Lung (tissue), 12 donors: ENCODE results near the gene MYBPH. TPM values are rescaled to one million over a fixed set of nuclear protein-coding genes. Genes with fewer than 3 reads are reported as not detected.
A peak's percentile ranks its signal among the peaks of the same experiment; 100 is the strongest.

Experiments
- ATAC-seq: fragments of 200-7000 bp; cut with Tn5 transposase; one replicate; pipeline ENCODE4 v1.9.1; 2020; ENCODE audit warnings: moderate number of reproducible peaks; ENCODE audit not compliant: insufficient read depth, low FRiP score
- DNase-seq, 3 donors: peaks; one replicate each; pipeline ENCODE4 v3.0.0-alpha.2; 2013 to 2017
- H3K27ac ChIP-seq, 2 donors: one replicate each; pipeline ENCODE4 v1.5.1; 2013; ENCODE audit warnings: mild to moderate bottlenecking in 2 of 2, moderate library complexity in 2 of 2, control low read depth in 1 of 2, inconsistent platforms in 1 of 2, low read depth in 1 of 2, low read length in 1 of 2
- H3K27me3 ChIP-seq, 3 donors: one replicate each; pipeline ENCODE4 v1.5.1; 2013; ENCODE audit warnings: low read length in 2 of 3; ENCODE audit not compliant: control insufficient read depth in 3 of 3, insufficient read depth in 3 of 3
- H3K36me3 ChIP-seq, 4 donors: one replicate each; pipeline ENCODE4 v1.5.1; 2013; ENCODE audit warnings: low read length in 4 of 4, mild to moderate bottlenecking in 1 of 4, moderate library complexity in 1 of 4; ENCODE audit not compliant: control insufficient read depth in 4 of 4, insufficient read depth in 4 of 4
- H3K4me1 ChIP-seq, 5 donors: one replicate each; pipeline ENCODE4 v1.5.1; 2013; ENCODE audit warnings: low read length in 5 of 5, mild to moderate bottlenecking in 2 of 5, moderate library complexity in 1 of 5; ENCODE audit not compliant: control insufficient read depth in 5 of 5, insufficient read depth in 5 of 5
- H3K4me3 ChIP-seq: one replicate; pipeline ENCODE4 v1.5.1; 2013; ENCODE audit warnings: mild to moderate bottlenecking, control low read depth, moderate library complexity
- H3K9ac ChIP-seq, 2 donors: one replicate each; pipeline ENCODE4 v1.5.1; 2013; ENCODE audit warnings: low read length in 2 of 2, control low read depth in 1 of 2; ENCODE audit not compliant: insufficient read depth in 1 of 2
- H3K9me3 ChIP-seq, 4 donors: one replicate each; pipeline ENCODE4 v1.5.1; 2013; ENCODE audit warnings: low read length in 3 of 4, mild to moderate bottlenecking in 1 of 4, moderate library complexity in 1 of 4; ENCODE audit not compliant: control insufficient read depth in 4 of 4, insufficient read depth in 3 of 4
- CTCF ChIP-seq: IDR thresholded peaks from 2 replicates; pipeline ENCODE4 v1.5.1; 2012; ENCODE audit warnings: mild to moderate bottlenecking; ENCODE audit errors: control extremely low read depth, extremely low read depth
- WGBS, 2 donors: extraction: QIAGEN DNeasy Blood & Tissue Kit; methylation state at CpG; one replicate each; pipeline ENCODE4 v1.1.7; 2013; 5-methylcytosine and 5-hydroxymethylcytosine counted together
- polyA plus RNA-seq, 2 donors: library from polyadenylated mRNA; stranded (reverse); fragments of 200-250 nt; gene quantifications; one replicate each; pipeline ENCODE4 v1.2.1, GENCODE V29; 2013
- total RNA-seq, 2 donors: library from RNA; depleted of rRNA in 1 of 2; stranded (reverse); fragments of >200 nt in 1 of 2; gene quantifications; one replicate each; pipeline ENCODE4 v1.2.1, GENCODE V29; 2014 to 2021
- donor health status: control.
- donor health status: control.
- donor health status: Bipolar disorder and iron deficiency.
- donor health status: healthy.
- donor health status: DM: yes; HTN: yes; CAD: no.

The MYBPH gene
- total and polyA plus RNA-seq, 4 donors, result 0.16 to 0.41 TPM; not detected in 2

DNA sequence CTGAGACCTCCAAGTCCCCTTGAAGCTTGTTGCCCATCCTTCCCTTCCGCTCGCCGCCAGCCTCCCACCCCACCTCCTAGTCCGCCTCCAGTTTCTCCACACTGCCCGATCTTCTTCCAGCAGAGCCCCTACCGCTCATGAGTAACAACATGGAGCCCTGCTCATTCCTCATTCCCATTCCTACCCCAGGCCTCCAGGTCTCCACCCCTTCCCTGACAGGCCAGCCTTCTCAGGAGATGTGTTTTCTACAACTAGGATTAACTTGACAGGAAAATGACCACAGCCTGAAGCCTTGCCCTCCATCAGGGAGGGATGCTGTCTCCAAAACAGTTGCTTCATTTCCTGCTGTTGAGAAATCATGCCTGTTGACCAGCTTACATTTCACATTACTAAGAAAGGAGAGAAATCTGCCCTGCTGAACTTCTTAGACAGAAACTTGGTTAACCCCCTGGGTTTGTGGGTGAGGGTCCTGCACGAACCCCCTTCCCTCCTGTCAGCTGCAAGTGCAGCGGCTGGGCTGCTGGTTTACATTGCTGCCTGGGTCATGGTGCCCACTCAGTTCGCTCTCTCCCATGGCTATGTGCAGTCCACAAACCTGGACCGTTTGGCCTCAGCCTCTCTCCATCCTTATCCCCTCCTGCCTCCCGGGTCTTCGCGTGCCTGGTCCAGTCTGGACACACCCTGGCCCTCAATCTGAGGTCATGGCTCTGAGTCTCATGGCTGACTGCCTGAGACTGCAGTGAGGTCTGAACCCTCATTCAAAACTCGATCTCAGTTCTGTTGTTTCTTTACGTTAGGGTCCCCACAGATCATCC lies 27.0 kb upstream of the MYBPH start:
- Histone ChIP-seq H3K27ac (peak overlapping the region; percentile 30 to 80), H3K4me3 (no peak overlapping the region), H3K27me3 (peaks cover 0 to 10% (median 0%) of the 10 kb centered on the region in 3 donors), H3K36me3 (no peaks in the 10 kb centered on the region), H3K9ac (no peak overlapping the region), H3K4me1 (peaks cover 0 to 33% (median 9%) of the 10 kb centered on the region in 5 donors), H3K9me3 (no peaks in the 10 kb centered on the region)
- WGBS, 2 donors, result 50 to 76% methylated on average over 15 of the region's 15 CpGs
- peak; percentile 68 for ATAC-seq
- no peak for TF ChIP-seq CTCF
- DNase-seq, result peak; percentile 56 to 95 (median 85)

DNA sequence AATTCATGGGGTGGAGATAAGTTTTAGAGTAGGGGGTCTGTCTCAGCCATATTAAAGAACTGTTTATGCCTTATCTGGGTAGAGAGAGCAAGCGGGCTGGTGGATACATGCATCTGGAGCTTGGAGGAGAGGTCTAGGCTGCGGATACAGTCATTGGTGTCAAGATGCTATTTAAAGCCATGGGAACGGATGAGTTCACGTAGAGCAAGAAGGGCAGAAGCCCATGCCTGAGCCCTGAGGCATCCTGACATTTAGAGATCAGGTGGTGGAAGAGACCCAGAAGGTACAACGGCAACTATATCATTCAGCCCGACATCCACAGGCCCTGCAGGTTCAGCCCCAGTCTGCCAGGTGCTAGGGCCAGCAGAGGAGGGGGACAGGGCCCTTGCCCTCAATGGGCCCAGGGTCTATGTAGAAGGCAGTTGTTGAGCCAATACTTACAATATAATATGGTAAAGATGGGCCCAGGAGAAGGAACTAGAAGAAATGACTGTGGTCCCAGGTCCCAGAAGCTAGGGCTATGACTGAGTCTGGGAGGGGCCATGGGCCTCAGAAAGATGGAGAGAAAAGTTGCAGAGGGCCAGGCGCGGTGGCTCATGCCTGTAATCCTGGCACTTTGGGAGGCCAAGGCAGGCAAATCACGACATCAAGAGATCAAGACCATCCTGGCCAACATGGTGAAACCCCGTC lies 26.0 kb upstream of the MYBPH start:
- WGBS, 2 donors, result 78 to 96% methylated on average over 10 of the region's 10 CpGs
- DNase-seq, result no peak

GRCh38 chr1:203200916-203201315 lies 25.3 kb upstream of the MYBPH start:
- peaks cover 0 to 33% (median 11%) of the 10 kb centered on the region in 5 donors for H3K4me1 ChIP-seq
- no peaks in the 10 kb centered on the region for H3K9me3 ChIP-seq
- H3K27ac ChIP-seq, result peak overlapping the region in 1 of 2 donors; percentile 46
- 28 to 49% methylated on average over 1 of the region's 1 CpG for WGBS, 2 donors
- H3K4me3 ChIP-seq, result no peak overlapping the region
- ATAC-seq (no peak), DNase-seq (no peak)
- peaks cover 0 to 8% (median 0%) of the 10 kb centered on the region in 3 donors for H3K27me3 ChIP-seq
- no peak for TF ChIP-seq CTCF
- no peak overlapping the region for H3K9ac ChIP-seq
- H3K36me3 ChIP-seq, result no peaks in the 10 kb centered on the region

More for the DNA sequence above, 26.0 kb upstream of the MYBPH start:
- no peak for ATAC-seq
- H3K36me3 ChIP-seq, result no peaks in the 10 kb centered on the region
- no peak overlapping the region for H3K4me3 ChIP-seq
- H3K27ac ChIP-seq, result peak overlapping the region in 1 of 2 donors; percentile 20
- no peaks in the 10 kb centered on the region for H3K9me3 ChIP-seq
- peaks cover 0 to 33% (median 9%) of the 10 kb centered on the region in 5 donors for H3K4me1 ChIP-seq
- peaks cover 0 to 8% (median 0%) of the 10 kb centered on the region in 3 donors for H3K27me3 ChIP-seq
- no peak overlapping the region for H3K9ac ChIP-seq
- TF ChIP-seq CTCF, result no peak
